Prostate gland (tissue), 2 donors: Measurements from ENCODE around the gene HSD17B14. TPM values are rescaled to one million over a fixed set of nuclear protein-coding genes. Genes with fewer than 3 reads are reported as not detected.

ENCODE experiments used
- DNase-seq: peaks from one replicate; pipeline ENCODE4 v3.0.0-alpha.2; 2019; ENCODE audit warnings: low spot score
- H3K27ac ChIP-seq, 2 donors: fragments of 200-600 bp; sonication (generic); 2 replicates each; pipeline ENCODE4 v1.5.1; 2017 to 2019
- H3K27me3 ChIP-seq: fragments of 200-600 bp; sonication (generic); replicated peaks from 2 replicates; pipeline ENCODE4 v1.5.1; 2019; ENCODE audit not compliant: insufficient read depth
- H3K36me3 ChIP-seq, 2 donors: fragments of 200-600 bp; sonication (generic); 1 replicate in 1 of 2; 2 replicates in 1 of 2; pipeline versions ENCODE4 v1.5.1 to v1.8.1; 2017 to 2019
- H3K4me1 ChIP-seq: fragments of 200-600 bp; sonication (generic); replicated peaks from 2 replicates; pipeline ENCODE4 v1.5.1; 2019
- H3K4me3 ChIP-seq, 2 donors: fragments of 200-600 bp; sonication (generic); 2 replicates each; pipeline ENCODE4 v1.5.1; 2017 to 2019
- H3K9me3 ChIP-seq: fragments of 200-600 bp; sonication (generic); 2 replicates; pipeline ENCODE4 v1.5.1; 2017
- POLR2A ChIP-seq: fragments of 450-650 bp; IDR thresholded peaks from one replicate; pipeline ENCODE4 v1.6.1; 2016; ENCODE audit warnings: antibody characterized with exemption, mild to moderate bottlenecking
- POLR2AphosphoS5 ChIP-seq: sonication (generic); formaldehyde crosslinking; IDR thresholded peaks from one replicate; pipeline ENCODE4 v1.6.1; 2017; ENCODE audit warnings: antibody characterized with exemption
- WGBS: methylation state at CpG from one replicate; pipeline ENCODE4 v1.1.5; 2018; 5-methylcytosine and 5-hydroxymethylcytosine counted together
- intact Hi-C: fragments of 100-400 bp; cut with DNase I; formaldehyde crosslinking; loops from one replicate; pipeline ENCODE4 v1.14.2; 2022
- total RNA-seq, 2 donors: library from RNA; depleted of rRNA; stranded (reverse); fragments of >200 nt; gene quantifications; one replicate each; pipeline ENCODE4 v1.1.0, GENCODE V29; 2016
- TF ChIP-seq, protein P1 (sequence below), 4 experiments: fragments of 200-600 bp in 2 of 4; fragments of 450-650 bp in 2 of 4; sonication (generic) in 2 of 4; IDR thresholded peaks; 1 replicate in 3 of 4; 2 replicates in 1 of 4; pipeline ENCODE4 v1.5.1; 2016 to 2019; ENCODE audit warnings: antibody characterized with exemption in 4 of 4, mild to moderate bottlenecking in 2 of 4, moderate library complexity in 2 of 4

The HSD17B14 gene
- total RNA-seq, 2 donors from 2014 or later: 11.0 to 11.2 TPM

DNA sequence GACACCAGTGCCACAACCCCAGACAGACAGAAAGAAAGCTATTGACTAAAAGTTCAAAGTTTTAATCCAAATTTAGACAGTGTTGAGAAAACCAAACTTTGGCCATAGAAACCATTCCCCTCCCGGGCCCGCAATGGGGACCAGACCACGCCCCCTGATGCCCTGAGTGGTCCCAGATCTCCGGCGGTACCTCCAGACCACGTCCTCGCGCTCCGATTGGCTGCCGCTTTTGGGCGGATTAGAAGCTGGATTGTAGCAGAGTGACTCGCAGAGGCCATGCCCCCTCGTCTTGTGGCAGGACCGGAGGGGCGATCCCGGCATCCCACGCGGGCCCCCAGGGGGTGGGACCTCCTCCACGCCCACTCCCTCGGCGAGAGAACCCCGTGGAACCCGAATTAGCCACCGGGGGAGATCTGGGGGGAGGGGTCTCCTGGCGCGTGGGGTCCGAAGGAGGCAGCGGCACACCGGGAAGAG is 797 bp upstream of the HSD17B14 start:
- DNase-seq: peak; percentile 60
- WGBS: 31% methylated on average over 24 of the region's 29 CpGs
- Histone ChIP-seq H3K4me1 (no peaks in the 10 kb centered on the region), H3K27ac (peak overlapping the region; percentile 63 to 67), H3K27me3 (no peaks in the 10 kb centered on the region), H3K36me3 (no peaks in the 10 kb centered on the region), H3K4me3 (no peak overlapping the region), H3K9me3 (no peaks in the 10 kb centered on the region)
- no peak for TF ChIP-seq POLR2A
- TF ChIP-seq POLR2AphosphoS5: peak; percentile 13
- TF ChIP-seq, protein P1, sequence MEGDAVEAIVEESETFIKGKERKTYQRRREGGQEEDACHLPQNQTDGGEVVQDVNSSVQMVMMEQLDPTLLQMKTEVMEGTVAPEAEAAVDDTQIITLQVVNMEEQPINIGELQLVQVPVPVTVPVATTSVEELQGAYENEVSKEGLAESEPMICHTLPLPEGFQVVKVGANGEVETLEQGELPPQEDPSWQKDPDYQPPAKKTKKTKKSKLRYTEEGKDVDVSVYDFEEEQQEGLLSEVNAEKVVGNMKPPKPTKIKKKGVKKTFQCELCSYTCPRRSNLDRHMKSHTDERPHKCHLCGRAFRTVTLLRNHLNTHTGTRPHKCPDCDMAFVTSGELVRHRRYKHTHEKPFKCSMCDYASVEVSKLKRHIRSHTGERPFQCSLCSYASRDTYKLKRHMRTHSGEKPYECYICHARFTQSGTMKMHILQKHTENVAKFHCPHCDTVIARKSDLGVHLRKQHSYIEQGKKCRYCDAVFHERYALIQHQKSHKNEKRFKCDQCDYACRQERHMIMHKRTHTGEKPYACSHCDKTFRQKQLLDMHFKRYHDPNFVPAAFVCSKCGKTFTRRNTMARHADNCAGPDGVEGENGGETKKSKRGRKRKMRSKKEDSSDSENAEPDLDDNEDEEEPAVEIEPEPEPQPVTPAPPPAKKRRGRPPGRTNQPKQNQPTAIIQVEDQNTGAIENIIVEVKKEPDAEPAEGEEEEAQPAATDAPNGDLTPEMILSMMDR (IDR thresholded peaks at IDR 0.05): no peak
- intact Hi-C loops: no loop called here

DNA sequence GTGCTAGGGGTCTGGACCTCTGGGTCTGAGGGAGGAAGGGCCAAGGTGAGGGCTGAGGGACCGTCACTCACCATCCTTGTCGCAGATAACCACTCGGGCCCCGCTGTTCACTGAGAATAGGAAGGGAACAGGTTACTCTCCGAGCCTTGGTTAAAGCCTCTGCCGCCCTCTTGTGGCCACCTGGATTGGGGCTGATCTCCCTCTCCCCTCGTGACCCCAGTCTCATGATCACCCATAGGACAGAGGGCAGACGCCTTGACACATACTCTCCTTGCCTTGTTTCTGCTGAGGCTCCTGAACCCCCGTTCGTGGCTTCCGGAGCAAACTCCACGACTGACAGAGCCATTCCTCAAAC is 580 bp downstream of the HSD17B14 start:
- intact Hi-C loops: loop anchor here (1.0 kb wide), 1 partner anchor 40 kb away; no protein-coding TSS in a partner anchor
- Histone ChIP-seq H3K36me3 (no peaks in the 10 kb centered on the region), H3K27me3 (no peaks in the 10 kb centered on the region), H3K27ac (peak overlapping the region; percentile 63 to 67), H3K4me1 (no peaks in the 10 kb centered on the region), H3K9me3 (no peaks in the 10 kb centered on the region), H3K4me3 (peak overlapping the region; percentile 10 to 27)
- peak; percentile 94 for DNase-seq
- TF ChIP-seq, protein P1 (IDR thresholded peaks at IDR 0.05): peak; percentile 93 to 99 (median 98)
- peak; percentile 26 for TF ChIP-seq POLR2A
- peak; percentile 82 for TF ChIP-seq POLR2AphosphoS5
- WGBS: 7% methylated on average over 12 of the region's 12 CpGs

DNA sequence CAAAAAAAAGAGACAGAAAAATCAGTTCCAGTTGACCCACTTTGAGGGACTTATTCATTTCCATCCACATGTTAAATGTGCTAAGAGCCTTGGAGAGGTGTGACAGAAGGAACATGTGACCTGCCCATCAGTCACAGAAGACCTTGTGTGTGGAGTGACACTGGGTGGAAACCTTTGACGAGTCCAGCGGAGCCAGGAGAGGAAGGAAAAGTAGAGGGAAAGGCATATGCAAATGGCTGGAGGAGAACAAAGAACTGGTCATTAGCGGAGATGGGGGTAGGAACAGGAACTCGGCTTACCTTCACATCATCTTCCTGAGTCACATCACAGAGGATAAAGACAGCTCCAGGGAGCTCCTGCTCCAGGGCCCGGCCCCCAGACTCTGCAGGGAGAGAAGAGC is 2.3 kb downstream of the HSD17B14 start:
- WGBS: 85% methylated on average over 5 of the region's 5 CpGs
- intact Hi-C loops: no loop called here
- TF ChIP-seq, protein P1 (IDR thresholded peaks at IDR 0.05): no peak
- TF ChIP-seq POLR2A (no peak), POLR2AphosphoS5 (no peak)
- DNase-seq: no peak
- no peaks in the 10 kb centered on the region for H3K27me3 ChIP-seq
- H3K36me3 ChIP-seq: no peaks in the 10 kb centered on the region
- no peak overlapping the region for H3K4me3 ChIP-seq
- H3K4me1 ChIP-seq: no peaks in the 10 kb centered on the region
- no peak overlapping the region for H3K27ac ChIP-seq
- no peaks in the 10 kb centered on the region for H3K9me3 ChIP-seq

DNA sequence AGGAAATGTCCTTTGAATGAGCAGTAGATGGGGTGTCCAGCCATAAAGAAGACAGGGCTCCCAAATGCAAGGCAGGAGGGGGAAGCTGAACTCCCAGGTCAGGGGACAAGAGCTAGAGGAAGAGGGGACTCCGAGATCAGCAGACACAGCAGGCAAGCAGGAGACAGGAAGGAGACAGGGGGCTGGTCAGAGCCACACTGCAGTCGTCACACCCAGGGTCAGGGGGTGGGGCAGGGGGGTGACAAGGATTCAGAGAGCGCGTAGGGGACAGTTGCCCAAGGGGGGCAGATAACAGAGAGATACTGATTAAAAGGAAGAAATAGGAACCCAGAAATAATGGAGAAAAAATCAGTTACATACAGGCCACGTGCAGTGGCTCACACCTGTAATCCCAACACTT is 3.2 kb downstream of the HSD17B14 start:
- H3K4me3 ChIP-seq: no peak overlapping the region
- H3K27me3 ChIP-seq: no peaks in the 10 kb centered on the region
- no peaks in the 10 kb centered on the region for H3K4me1 ChIP-seq
- no peak overlapping the region for H3K27ac ChIP-seq
- intact Hi-C loops: no loop called here
- H3K36me3 ChIP-seq: no peaks in the 10 kb centered on the region
- H3K9me3 ChIP-seq: no peaks in the 10 kb centered on the region
- TF ChIP-seq POLR2AphosphoS5 (no peak), POLR2A (no peak)
- TF ChIP-seq, protein P1 (IDR thresholded peaks at IDR 0.05): no peak
- no peak for DNase-seq
- 78% methylated on average over 5 of the region's 5 CpGs for WGBS

DNA sequence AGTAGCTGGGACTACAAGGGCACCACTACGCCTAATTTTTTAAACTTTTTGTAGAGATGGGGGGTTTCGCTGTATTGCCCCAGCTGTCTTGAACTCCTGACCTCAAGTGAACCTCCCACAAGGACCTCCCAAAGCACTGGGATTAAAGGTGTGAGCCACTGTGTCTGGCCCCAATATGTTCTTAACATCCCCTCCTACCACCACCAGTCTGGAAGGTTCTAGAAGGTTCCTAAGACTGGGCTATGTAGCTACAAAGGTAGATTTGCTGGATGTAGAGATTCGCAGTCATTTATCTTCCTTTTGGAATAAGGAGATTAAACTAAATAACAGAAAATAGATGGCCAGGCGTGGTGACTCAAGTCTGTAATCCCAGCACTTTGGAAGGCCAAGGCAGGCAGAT is 5.3 kb downstream of the HSD17B14 start:
- TF ChIP-seq POLR2A: no peak
- TF ChIP-seq, protein P1 (IDR thresholded peaks at IDR 0.05): no peak
- TF ChIP-seq POLR2AphosphoS5: no peak
- Histone ChIP-seq H3K27ac (no peak overlapping the region), H3K9me3 (no peaks in the 10 kb centered on the region), H3K36me3 (no peaks in the 10 kb centered on the region), H3K27me3 (no peaks in the 10 kb centered on the region), H3K4me1 (no peaks in the 10 kb centered on the region), H3K4me3 (no peak overlapping the region)
- intact Hi-C loops: no loop called here
- no peak for DNase-seq
- 98% methylated on average over 4 of the region's 4 CpGs for WGBS
